Neural cell (in vitro differentiated cells): ENCODE measurements around the gene AFG1L. TPM values are rescaled to one million over a fixed set of nuclear protein-coding genes. Genes with fewer than 3 reads are reported as not detected.

ENCODE experiments used
- H2AFZ ChIP-seq: fragments of 200-600, 300-800 bp; sonication (generic), shearing (Covaris generic); 2 replicates; pipeline ENCODE4 v1.6.0; 2014; ENCODE audit warnings: low read depth, mild to moderate bottlenecking, antibody characterized with exemption, low read length, moderate library complexity
- H3F3A ChIP-seq: fragments of 200-600 bp; shearing (Covaris generic); 2 replicates; pipeline ENCODE4 v1.6.1; 2016; ENCODE audit warnings: mild to moderate bottlenecking, moderate library complexity, mixed read lengths, antibody characterized with exemption, low read length; ENCODE audit not compliant: insufficient read depth, poor library complexity, severe bottlenecking
- H3K27ac ChIP-seq: fragments of 200-600, 300-800 bp; sonication (generic), shearing (Covaris generic); 2 replicates; pipeline ENCODE4 v1.5.1; 2014; ENCODE audit warnings: mild to moderate bottlenecking, low read length, moderate library complexity
- H3K27me3 ChIP-seq: fragments of 300-800, 200-600 bp; sonication (generic), shearing (Covaris generic); 2 replicates; pipeline ENCODE4 v1.6.0; 2014; ENCODE audit warnings: mild to moderate bottlenecking, low read depth, low read length, moderate library complexity; ENCODE audit not compliant: insufficient read depth
- H3K36me3 ChIP-seq: fragments of 300-800, 200-600 bp; sonication (generic), shearing (Covaris generic); 2 replicates; pipeline ENCODE4 v1.5.1; 2014; ENCODE audit warnings: mild to moderate bottlenecking, antibody characterized with exemption, low read length, moderate library complexity; ENCODE audit not compliant: insufficient read depth
- H3K4me2 ChIP-seq: fragments of 300-800, 200-600 bp; sonication (generic), shearing (Covaris generic); 2 replicates; pipeline ENCODE4 v1.6.0; 2014; ENCODE audit warnings: mild to moderate bottlenecking, low read length
- H3K4me3 ChIP-seq: fragments of 300-800, 200-600 bp; sonication (generic), shearing (Covaris generic); 2 replicates; pipeline ENCODE4 v1.5.1; 2014; ENCODE audit warnings: mild to moderate bottlenecking, low read length, moderate library complexity
- H3K79me2 ChIP-seq: fragments of 200-600 bp; shearing (Covaris generic); replicated peaks from 2 replicates; pipeline ENCODE4 v1.6.0; 2014; ENCODE audit warnings: mild to moderate bottlenecking, low read length, moderate library complexity; ENCODE audit not compliant: insufficient read depth
- H3K9ac ChIP-seq: fragments of 300-800, 200-600 bp; sonication (generic), shearing (Covaris generic); 2 replicates; pipeline ENCODE4 v1.6.1; 2016; ENCODE audit warnings: mild to moderate bottlenecking, low read length, mixed read lengths
- H3K9me2 ChIP-seq: fragments of 200-600 bp; shearing (Covaris generic); 2 replicates; pipeline ENCODE4 v1.6.1; 2016; ENCODE audit warnings: mild to moderate bottlenecking, low read length, mixed read lengths; ENCODE audit not compliant: insufficient read depth
- H3K9me3 ChIP-seq: fragments of 200-600, 300-800 bp; sonication (generic), shearing (Covaris generic); 2 replicates; pipeline ENCODE4 v1.6.1; 2016; ENCODE audit warnings: mild to moderate bottlenecking, mixed run types, low read length, moderate library complexity, mixed read lengths
- H4K20me1 ChIP-seq: fragments of 200-600 bp; shearing (Covaris generic); 2 replicates; pipeline ENCODE4 v1.6.1; 2016; ENCODE audit warnings: mild to moderate bottlenecking, mixed run types; ENCODE audit not compliant: insufficient read depth
- MXI1 ChIP-seq: fragments of 450-650 bp; conservative IDR thresholded peaks from 2 replicates; pipeline ENCODE4 v1.6.1; 2014; ENCODE audit warnings: antibody characterized with exemption, mild to moderate bottlenecking; ENCODE audit not compliant: poor library complexity, severe bottlenecking
- POLR2AphosphoS5 ChIP-seq: IDR thresholded peaks from 2 replicates; pipeline ENCODE4 v1.6.1; 2012
- RAD21 ChIP-seq: fragments of 450-650 bp; conservative IDR thresholded peaks from 2 replicates; pipeline ENCODE4 v1.6.1; 2014; ENCODE audit warnings: antibody characterized with exemption, mild to moderate bottlenecking, moderate library complexity
- SMC3 ChIP-seq: fragments of 450-650 bp; conservative IDR thresholded peaks from 2 replicates; pipeline ENCODE4 v1.6.1; 2014; ENCODE audit warnings: antibody characterized with exemption, mild to moderate bottlenecking, moderate library complexity; ENCODE audit not compliant: poor library complexity
- polyA plus RNA-seq: library from polyadenylated mRNA; depleted of rRNA; stranded (reverse); fragments of >200 nt; gene quantifications from 2 replicates; pipeline ENCODE4 v1.2.3, GENCODE V29; 2014
- small RNA-seq, 3 experiments: library from RNA; depleted of rRNA; stranded (forward); fragments of <200 nt; gene quantifications; one replicate each; pipeline ENCODE3, GENCODE V24; 2012
- TF ChIP-seq, protein P1 (sequence below): IDR thresholded peaks from 2 replicates; pipeline ENCODE4 v1.6.1; 2012; ENCODE audit warnings: borderline replicate concordance
- TF ChIP-seq, protein P2 (sequence below): fragments of 450-650 bp; IDR thresholded peaks from 2 replicates; pipeline ENCODE4 v1.5.1; 2014; ENCODE audit warnings: antibody characterized with exemption, mild to moderate bottlenecking, moderate library complexity; ENCODE audit not compliant: poor library complexity, severe bottlenecking

The AFG1L gene
- polyA plus RNA-seq, 1 donor from 2014 or later = 3.3 TPM

DNA sequence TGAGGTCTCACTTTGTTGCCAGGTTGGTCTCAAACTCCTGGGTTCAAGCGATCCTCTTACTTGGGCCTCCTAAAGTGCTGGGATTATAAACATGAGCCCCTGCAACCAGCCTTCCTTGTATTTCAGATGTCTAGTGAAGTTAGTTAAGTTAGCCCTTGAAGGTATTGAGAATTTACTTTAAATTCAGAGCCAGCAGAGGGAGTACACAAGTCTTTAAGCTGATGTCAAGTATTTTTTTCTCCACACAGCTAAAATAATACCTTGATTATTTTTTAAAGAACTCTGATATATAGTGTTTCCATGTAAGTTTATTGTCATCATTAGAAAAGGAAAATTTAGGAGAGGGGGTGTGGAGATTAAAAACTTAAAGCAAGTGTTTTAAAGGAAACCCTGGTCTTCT lies 275.7 kb downstream of the AFG1L start:
- Histone ChIP-seq H3K36me3 (no peaks in the 10 kb centered on the region), H3K27ac (no peak overlapping the region), H3K9ac (no peak overlapping the region), H3K27me3 (no peaks in the 10 kb centered on the region), H4K20me1 (peaks cover 4% of the 10 kb centered on the region), H3K4me3 (no peak overlapping the region), H3K79me2 (peaks cover 13% of the 10 kb centered on the region), H3K9me3 (no peaks in the 10 kb centered on the region), H3F3A (no peaks in the 10 kb centered on the region), H3K4me2 (no peak overlapping the region), H2AFZ (no peak overlapping the region), H3K9me2 (no peaks in the 10 kb centered on the region)
- no peak for TF ChIP-seq SMC3

DNA sequence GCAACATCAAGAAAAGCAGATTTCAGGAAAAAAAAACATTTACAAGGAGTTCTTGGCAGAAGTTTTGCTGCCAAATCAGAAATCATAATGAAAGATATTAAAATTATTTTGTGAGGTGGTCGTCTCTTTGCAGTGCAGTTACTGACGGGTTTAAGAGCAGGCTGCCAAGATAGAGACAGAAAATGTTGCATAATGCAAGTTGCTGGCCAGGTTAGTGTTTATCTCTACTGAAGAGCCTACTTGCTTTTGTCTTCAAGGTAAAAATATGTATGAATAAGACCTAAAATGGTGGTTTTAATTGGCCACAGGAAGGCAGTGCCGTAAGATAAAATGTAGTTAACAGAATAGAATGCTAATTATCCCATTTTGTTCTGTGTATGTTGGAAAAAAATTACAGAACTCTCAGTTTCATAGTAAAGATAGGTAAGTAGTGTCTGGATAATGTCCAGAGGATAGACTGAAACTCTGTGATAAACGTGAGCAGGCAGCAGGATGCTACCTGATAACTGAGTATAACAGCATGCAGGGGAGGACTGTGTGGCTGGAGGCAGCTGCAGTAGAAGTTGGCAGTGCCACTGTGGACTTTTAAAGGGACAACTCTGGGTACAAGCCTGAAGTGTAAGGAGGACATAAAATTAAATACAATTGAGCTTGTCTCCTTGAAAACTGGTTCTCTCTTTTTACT lies 279.7 kb downstream of the AFG1L start:
- no peaks in the 10 kb centered on the region for H3K9me3 ChIP-seq
- H2AFZ ChIP-seq = no peak overlapping the region
- H3K4me3 ChIP-seq = no peak overlapping the region
- no peak overlapping the region for H3K9ac ChIP-seq
- H3K9me2 ChIP-seq = no peaks in the 10 kb centered on the region
- no peaks in the 10 kb centered on the region for H3K79me2 ChIP-seq
- no peak overlapping the region for H3K27ac ChIP-seq
- TF ChIP-seq SMC3 (no peak), POLR2AphosphoS5 (no peak), RAD21 (no peak), MXI1 (no peak)
- TF ChIP-seq, protein P1, sequence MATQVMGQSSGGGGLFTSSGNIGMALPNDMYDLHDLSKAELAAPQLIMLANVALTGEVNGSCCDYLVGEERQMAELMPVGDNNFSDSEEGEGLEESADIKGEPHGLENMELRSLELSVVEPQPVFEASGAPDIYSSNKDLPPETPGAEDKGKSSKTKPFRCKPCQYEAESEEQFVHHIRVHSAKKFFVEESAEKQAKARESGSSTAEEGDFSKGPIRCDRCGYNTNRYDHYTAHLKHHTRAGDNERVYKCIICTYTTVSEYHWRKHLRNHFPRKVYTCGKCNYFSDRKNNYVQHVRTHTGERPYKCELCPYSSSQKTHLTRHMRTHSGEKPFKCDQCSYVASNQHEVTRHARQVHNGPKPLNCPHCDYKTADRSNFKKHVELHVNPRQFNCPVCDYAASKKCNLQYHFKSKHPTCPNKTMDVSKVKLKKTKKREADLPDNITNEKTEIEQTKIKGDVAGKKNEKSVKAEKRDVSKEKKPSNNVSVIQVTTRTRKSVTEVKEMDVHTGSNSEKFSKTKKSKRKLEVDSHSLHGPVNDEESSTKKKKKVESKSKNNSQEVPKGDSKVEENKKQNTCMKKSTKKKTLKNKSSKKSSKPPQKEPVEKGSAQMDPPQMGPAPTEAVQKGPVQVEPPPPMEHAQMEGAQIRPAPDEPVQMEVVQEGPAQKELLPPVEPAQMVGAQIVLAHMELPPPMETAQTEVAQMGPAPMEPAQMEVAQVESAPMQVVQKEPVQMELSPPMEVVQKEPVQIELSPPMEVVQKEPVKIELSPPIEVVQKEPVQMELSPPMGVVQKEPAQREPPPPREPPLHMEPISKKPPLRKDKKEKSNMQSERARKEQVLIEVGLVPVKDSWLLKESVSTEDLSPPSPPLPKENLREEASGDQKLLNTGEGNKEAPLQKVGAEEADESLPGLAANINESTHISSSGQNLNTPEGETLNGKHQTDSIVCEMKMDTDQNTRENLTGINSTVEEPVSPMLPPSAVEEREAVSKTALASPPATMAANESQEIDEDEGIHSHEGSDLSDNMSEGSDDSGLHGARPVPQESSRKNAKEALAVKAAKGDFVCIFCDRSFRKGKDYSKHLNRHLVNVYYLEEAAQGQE = no peak
- TF ChIP-seq, protein P2, sequence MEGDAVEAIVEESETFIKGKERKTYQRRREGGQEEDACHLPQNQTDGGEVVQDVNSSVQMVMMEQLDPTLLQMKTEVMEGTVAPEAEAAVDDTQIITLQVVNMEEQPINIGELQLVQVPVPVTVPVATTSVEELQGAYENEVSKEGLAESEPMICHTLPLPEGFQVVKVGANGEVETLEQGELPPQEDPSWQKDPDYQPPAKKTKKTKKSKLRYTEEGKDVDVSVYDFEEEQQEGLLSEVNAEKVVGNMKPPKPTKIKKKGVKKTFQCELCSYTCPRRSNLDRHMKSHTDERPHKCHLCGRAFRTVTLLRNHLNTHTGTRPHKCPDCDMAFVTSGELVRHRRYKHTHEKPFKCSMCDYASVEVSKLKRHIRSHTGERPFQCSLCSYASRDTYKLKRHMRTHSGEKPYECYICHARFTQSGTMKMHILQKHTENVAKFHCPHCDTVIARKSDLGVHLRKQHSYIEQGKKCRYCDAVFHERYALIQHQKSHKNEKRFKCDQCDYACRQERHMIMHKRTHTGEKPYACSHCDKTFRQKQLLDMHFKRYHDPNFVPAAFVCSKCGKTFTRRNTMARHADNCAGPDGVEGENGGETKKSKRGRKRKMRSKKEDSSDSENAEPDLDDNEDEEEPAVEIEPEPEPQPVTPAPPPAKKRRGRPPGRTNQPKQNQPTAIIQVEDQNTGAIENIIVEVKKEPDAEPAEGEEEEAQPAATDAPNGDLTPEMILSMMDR = no peak
- peaks cover 3% of the 10 kb centered on the region for H3K36me3 ChIP-seq
- H3F3A ChIP-seq = no peaks in the 10 kb centered on the region
- no peak overlapping the region for H3K4me2 ChIP-seq
- H4K20me1 ChIP-seq = no peaks in the 10 kb centered on the region
- H3K27me3 ChIP-seq = no peaks in the 10 kb centered on the region

Small RNA genes within 50 kb of the gene (small RNA-seq; reads per million reads assigned to genes)
- gene AL356121.1 (0 reads per million in 3 experiments), gene AL391646.1 (0 reads per million in 3 experiments), gene RNA5SP212 (0 reads per million in 3 experiments), gene RNU6-1144P (0 to 8.1 (median 0.03) reads per million in 3 experiments), gene RNU6-770P (0 to 0.03 (median 0) reads per million in 3 experiments), gene Z98742.2 (0 reads per million in 3 experiments)

Other genes with a start within 250 kb of the AFG1L start
- 54.7 and 59.9 TPM in 2 replicates for gene OSTM1, start 220.3 kb upstream of the AFG1L start, polyA plus RNA-seq
- 0.50 and 1.3 TPM in 2 replicates for gene NR2E1, start 129.0 kb upstream of the AFG1L start, polyA plus RNA-seq
- 116 and 135 TPM in 2 replicates for gene SNX3, start 34.0 kb upstream of the AFG1L start, polyA plus RNA-seq